ENCODE measurements around the gene ERC2.

GRCh38 chr3:56404884-56405283, 63.4 kb downstream of the ERC2 start:
- no peak for TF ChIP-seq POLR2A (IDR thresholded peaks at IDR 0.05; ENCODE audit: low read depth, low read length)
- no peak for TF ChIP-seq POLR2AphosphoS5 (IDR thresholded peaks at IDR 0.05; ENCODE audit: low read depth, low read length)

Measured in GM12892 (cell line).